ENCODE results near the gene OR56A1.
A peak's percentile ranks its signal among the peaks of the same experiment; 100 is the strongest.

Gene OR56A1

DNA sequence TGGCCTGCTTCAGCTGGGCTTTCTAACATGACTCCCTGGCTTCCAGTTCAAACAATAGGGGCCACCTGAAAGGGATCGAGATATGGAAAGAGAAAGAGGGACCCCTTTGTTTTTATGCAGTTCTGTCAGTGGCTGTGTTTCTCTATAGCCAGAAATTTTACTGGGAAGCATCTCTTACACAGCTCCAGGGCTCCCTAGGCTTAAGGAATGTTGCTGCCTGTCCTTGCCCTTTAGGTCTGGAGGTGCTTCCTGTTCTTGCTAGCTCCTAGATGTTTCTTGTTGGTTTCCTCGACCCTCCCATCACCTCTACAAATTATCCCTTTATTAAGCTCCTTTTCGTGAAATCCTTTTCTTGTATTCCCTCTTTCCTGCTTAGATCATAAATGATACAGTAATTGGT lies 21.8 kb upstream of the OR56A1 start:
- DNase-seq (ENCODE audit: low read depth, low spot score), result no peak
- Histone ChIP-seq H3K9me3 (ENCODE audit: low read depth, low read length) (no peaks in the 10 kb centered on the region), H3K4me3 (no peak overlapping the region), H3K36me3 (ENCODE audit: insufficient read depth, low read length) (no peaks in the 10 kb centered on the region), H3K27ac (no peak overlapping the region), H3K9ac (ENCODE audit: insufficient read length) (no peak overlapping the region)
- TF ChIP-seq EZH2 (IDR thresholded peaks at IDR 0.05), result no peak
- no peak for TF ChIP-seq FOXP2 (optimal IDR thresholded peaks at IDR 0.05; ENCODE audit: control extremely low read depth, extremely low read length, insufficient read depth)
- no peak for TF ChIP-seq POLR2AphosphoS5 (IDR thresholded peaks at IDR 0.05; ENCODE audit: borderline replicate concordance, low read depth, low read length)

DNA sequence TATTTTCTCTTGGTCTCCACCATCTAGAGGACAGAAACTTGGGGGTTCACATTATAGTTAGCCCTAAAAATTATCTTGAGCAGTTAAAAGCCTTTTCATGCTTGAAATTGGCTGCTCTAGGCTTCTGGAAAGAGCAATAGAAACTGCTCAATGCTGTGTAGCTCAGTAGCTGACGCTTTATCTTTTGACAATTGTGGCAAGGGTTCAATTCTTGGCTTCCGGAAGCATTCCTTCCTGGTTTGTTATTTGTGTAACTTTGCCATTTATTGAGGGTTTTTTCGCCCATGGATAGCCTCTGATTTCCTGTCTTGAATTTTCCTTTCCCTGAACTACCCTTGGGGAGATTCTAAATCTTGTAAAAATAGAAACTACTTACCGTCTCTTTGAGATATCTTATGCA lies 10.3 kb upstream of the OR56A1 start:
- Histone ChIP-seq H3K36me3 (ENCODE audit: insufficient read depth, low read length) (no peaks in the 10 kb centered on the region), H3K4me3 (peak overlapping the region; percentile 45), H3K9ac (ENCODE audit: insufficient read length) (no peak overlapping the region), H3K9me3 (ENCODE audit: low read depth, low read length) (no peaks in the 10 kb centered on the region), H3K27ac (peak overlapping the region; percentile 74)
- no peak for TF ChIP-seq EZH2 (IDR thresholded peaks at IDR 0.05)
- TF ChIP-seq FOXP2 (optimal IDR thresholded peaks at IDR 0.05; ENCODE audit: control extremely low read depth, extremely low read length, insufficient read depth), result no peak
- no peak for TF ChIP-seq POLR2AphosphoS5 (IDR thresholded peaks at IDR 0.05; ENCODE audit: borderline replicate concordance, low read depth, low read length)
- DNase-seq (ENCODE audit: low read depth, low spot score), result no peak

DNA sequence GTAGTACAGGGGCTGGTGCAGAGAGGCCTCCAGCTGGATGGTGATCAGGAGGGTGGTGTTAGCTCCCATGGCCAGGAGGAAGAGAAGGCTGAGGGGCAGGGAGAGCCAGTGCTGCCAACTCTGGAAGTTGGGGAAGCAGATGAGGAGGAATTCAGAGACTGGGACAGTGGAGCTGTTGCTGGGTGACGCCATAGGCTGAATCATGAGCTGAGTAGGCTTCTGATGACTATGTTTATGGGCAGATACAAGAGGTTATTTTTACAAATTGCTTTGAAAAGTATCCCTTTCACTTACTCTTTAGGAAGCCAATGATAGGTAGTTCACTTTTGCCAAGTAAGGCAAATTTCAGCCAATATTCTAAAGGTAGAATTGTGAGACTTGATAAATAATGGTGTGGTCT lies 3.1 kb downstream of the OR56A1 start:
- H3K36me3 ChIP-seq (ENCODE audit: insufficient read depth, low read length), result no peaks in the 10 kb centered on the region
- no peak for TF ChIP-seq EZH2 (IDR thresholded peaks at IDR 0.05)
- no peak overlapping the region for H3K4me3 ChIP-seq
- no peaks in the 10 kb centered on the region for H3K9me3 ChIP-seq (ENCODE audit: low read depth, low read length)
- DNase-seq (ENCODE audit: low read depth, low spot score), result no peak
- H3K27ac ChIP-seq, result no peak overlapping the region
- H3K9ac ChIP-seq (ENCODE audit: insufficient read length), result no peak overlapping the region

DNA sequence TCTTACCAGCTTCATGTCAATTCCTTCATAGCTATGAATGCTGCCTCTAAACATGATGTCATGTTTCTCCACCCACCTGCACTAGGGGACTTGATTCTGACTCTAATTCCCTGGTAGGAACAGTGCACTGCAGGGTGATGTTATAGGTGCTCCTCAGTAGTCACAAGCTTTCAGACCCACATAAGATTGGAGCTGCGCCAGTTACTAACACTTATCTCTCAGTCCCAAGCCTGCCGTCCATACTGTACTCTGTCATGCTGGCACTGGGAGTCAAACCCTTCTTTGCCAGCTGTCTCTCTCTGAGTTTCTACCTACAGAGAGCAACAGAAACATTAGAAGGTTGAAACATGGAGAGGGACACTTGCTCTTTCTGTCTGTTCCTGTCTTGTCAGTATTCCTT lies 5.5 kb downstream of the OR56A1 start:
- Histone ChIP-seq H3K36me3 (ENCODE audit: insufficient read depth, low read length) (no peaks in the 10 kb centered on the region), H3K4me3 (no peak overlapping the region), H3K9me3 (ENCODE audit: low read depth, low read length) (no peaks in the 10 kb centered on the region), H3K9ac (ENCODE audit: insufficient read length) (no peak overlapping the region), H3K27ac (no peak overlapping the region)
- TF ChIP-seq POLR2AphosphoS5 (IDR thresholded peaks at IDR 0.05; ENCODE audit: borderline replicate concordance, low read depth, low read length) (no peak), FOXP2 (optimal IDR thresholded peaks at IDR 0.05; ENCODE audit: control extremely low read depth, extremely low read length, insufficient read depth) (no peak), EZH2 (IDR thresholded peaks at IDR 0.05) (no peak)
- DNase-seq (ENCODE audit: low read depth, low spot score), result no peak

DNA sequence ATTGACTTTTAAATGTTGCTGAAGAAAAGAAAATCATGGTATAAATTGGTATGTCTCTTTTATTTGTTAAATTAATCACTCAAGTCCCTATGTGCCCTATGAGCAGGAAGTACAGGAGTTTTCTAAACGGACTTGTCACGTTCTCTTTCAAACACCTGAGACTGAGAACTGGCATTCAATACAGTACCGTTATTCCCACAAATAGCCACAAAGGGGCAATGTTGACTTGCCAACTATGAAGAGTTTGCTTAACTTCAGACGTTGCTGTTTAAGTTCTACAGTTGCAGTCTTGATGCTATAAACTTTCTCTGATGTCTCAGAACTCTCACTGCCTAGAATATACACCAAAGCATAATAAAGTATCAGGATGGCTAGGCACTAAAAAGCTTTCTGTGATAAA lies 7.6 kb downstream of the OR56A1 start:
- no peak for TF ChIP-seq FOXP2 (optimal IDR thresholded peaks at IDR 0.05; ENCODE audit: control extremely low read depth, extremely low read length, insufficient read depth)
- no peak for TF ChIP-seq EZH2 (IDR thresholded peaks at IDR 0.05)
- no peak for TF ChIP-seq POLR2AphosphoS5 (IDR thresholded peaks at IDR 0.05; ENCODE audit: borderline replicate concordance, low read depth, low read length)
- Histone ChIP-seq H3K9me3 (ENCODE audit: low read depth, low read length) (no peaks in the 10 kb centered on the region), H3K9ac (ENCODE audit: insufficient read length) (no peak overlapping the region), H3K36me3 (ENCODE audit: insufficient read depth, low read length) (no peaks in the 10 kb centered on the region), H3K27ac (no peak overlapping the region), H3K4me3 (no peak overlapping the region)
- no peak for DNase-seq (ENCODE audit: low read depth, low spot score)

DNA sequence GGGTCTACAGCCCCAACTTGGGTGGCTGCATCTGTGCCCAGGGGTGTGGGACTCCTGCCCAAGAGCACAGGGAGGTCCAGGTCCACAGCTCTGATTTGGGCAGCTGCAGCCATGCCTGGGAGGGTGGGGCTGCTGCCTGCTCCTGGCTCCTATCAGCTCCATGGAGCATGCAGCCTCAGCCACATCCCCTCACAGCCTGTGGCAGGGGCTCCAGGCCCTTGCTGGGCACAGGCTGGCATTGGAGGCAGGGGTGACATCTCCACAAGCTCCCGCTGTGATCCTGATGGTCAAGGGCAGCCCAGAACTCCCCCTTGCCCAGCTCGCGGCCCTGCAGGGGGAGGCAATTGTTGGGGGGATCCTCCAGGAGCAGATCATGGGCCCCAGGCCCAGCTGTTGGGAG lies 17.5 kb downstream of the OR56A1 start:
- no peak overlapping the region for H3K4me3 ChIP-seq
- no peak overlapping the region for H3K27ac ChIP-seq
- no peaks in the 10 kb centered on the region for H3K9me3 ChIP-seq (ENCODE audit: low read depth, low read length)
- no peaks in the 10 kb centered on the region for H3K36me3 ChIP-seq (ENCODE audit: insufficient read depth, low read length)
- TF ChIP-seq FOXP2 (optimal IDR thresholded peaks at IDR 0.05; ENCODE audit: control extremely low read depth, extremely low read length, insufficient read depth), result no peak
- TF ChIP-seq POLR2AphosphoS5 (IDR thresholded peaks at IDR 0.05; ENCODE audit: borderline replicate concordance, low read depth, low read length), result no peak
- TF ChIP-seq EZH2 (IDR thresholded peaks at IDR 0.05), result no peak
- no peak overlapping the region for H3K9ac ChIP-seq (ENCODE audit: insufficient read length)
- no peak for DNase-seq (ENCODE audit: low read depth, low spot score)

DNA sequence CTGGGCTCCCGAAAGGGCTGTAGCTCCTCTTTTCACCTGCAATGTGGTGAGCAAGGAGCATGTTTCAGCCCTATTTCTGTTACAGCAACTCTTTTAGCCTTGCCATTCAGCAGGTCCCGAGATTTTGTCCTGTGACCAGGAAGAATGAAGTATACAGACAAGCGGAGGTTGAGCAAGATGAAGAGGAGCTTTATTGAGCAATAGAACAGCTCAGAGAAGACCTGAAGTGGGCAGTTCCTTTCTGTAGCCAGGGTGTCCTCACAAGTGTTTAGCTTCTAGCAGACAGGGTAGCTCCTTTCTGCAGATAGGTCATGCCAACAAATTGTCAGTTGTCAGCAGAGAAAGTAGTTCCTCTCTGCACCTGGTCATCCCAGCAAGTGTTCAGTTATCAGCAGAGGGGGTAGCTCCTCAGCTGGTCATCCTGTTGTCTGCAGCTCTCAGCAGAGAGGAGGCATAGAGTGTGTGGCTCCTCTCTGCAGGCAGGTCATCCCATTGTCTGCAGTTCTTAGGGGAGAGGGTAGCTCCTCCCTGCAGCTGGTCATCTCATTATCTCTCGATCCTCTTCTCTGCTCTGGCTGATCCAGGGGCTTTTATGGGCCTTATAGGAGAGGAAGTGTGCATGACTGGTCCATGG lies 18.4 kb downstream of the OR56A1 start:
- Histone ChIP-seq H3K9ac (ENCODE audit: insufficient read length) (no peak overlapping the region), H3K9me3 (ENCODE audit: low read depth, low read length) (no peaks in the 10 kb centered on the region), H3K27ac (no peak overlapping the region), H3K4me3 (no peak overlapping the region), H3K36me3 (ENCODE audit: insufficient read depth, low read length) (no peaks in the 10 kb centered on the region)
- DNase-seq (ENCODE audit: low read depth, low spot score), result no peak
- no peak for TF ChIP-seq POLR2AphosphoS5 (IDR thresholded peaks at IDR 0.05; ENCODE audit: borderline replicate concordance, low read depth, low read length)
- no peak for TF ChIP-seq FOXP2 (optimal IDR thresholded peaks at IDR 0.05; ENCODE audit: control extremely low read depth, extremely low read length, insufficient read depth)
- no peak for TF ChIP-seq EZH2 (IDR thresholded peaks at IDR 0.05)

DNA sequence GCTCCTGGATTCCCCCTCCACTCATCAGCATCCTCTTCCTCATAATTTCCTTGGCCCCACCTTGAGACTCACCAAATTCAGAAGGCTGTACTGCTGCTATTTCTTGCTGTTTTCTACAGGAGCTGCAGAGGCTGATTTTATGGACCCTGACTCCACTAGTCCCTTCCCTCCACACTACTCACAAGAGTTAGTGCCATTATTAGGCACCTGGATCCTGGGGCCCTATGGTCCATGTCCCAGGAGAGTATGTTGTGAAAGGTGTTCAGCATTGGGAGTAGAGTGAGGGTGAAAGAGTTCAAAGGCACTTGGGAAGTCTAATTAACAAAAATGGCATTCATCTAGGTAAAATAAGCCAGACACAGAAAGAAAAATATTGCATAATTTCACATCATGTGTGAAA lies 23.7 kb downstream of the OR56A1 start, which contains the start of gene OR56A4:
Gene OR56A4, minus strand, starts transcription at position 101 of the 400 bp plus-strand sequence. CDS start 3,954 bp downstream, outside the sequence.
- no peak for TF ChIP-seq FOXP2 (optimal IDR thresholded peaks at IDR 0.05; ENCODE audit: control extremely low read depth, extremely low read length, insufficient read depth)
- no peak for TF ChIP-seq POLR2AphosphoS5 (IDR thresholded peaks at IDR 0.05; ENCODE audit: borderline replicate concordance, low read depth, low read length)
- no peak for TF ChIP-seq EZH2 (IDR thresholded peaks at IDR 0.05)
- H3K9me3 ChIP-seq (ENCODE audit: low read depth, low read length), result no peaks in the 10 kb centered on the region

DNA sequence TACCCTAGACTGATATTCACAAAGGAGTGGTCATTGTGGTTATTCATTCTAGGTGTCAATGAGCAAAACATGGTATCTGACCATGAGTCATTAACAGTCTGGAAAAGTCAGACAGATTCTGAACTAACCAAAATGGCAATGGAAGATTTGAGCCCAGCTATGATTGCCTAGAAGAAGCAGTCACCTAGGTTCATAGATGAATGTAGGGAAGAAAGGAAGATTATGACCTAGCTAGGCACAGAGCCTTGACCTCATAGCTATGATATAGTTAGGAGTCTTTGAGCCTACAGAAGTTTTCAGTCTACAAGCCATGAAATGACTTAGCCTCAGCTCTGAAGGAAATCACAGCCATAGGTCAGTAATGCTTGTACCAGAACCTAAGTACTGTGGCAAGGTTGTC lies 24.2 kb downstream of the OR56A1 start:
- Histone ChIP-seq H3K9ac (ENCODE audit: insufficient read length) (no peak overlapping the region), H3K36me3 (ENCODE audit: insufficient read depth, low read length) (no peaks in the 10 kb centered on the region), H3K4me3 (no peak overlapping the region), H3K27ac (no peak overlapping the region), H3K9me3 (ENCODE audit: low read depth, low read length) (no peaks in the 10 kb centered on the region)
- no peak for DNase-seq (ENCODE audit: low read depth, low spot score)
- no peak for TF ChIP-seq FOXP2 (optimal IDR thresholded peaks at IDR 0.05; ENCODE audit: control extremely low read depth, extremely low read length, insufficient read depth)
- TF ChIP-seq POLR2AphosphoS5 (IDR thresholded peaks at IDR 0.05; ENCODE audit: borderline replicate concordance, low read depth, low read length), result no peak
- no peak for TF ChIP-seq EZH2 (IDR thresholded peaks at IDR 0.05)

More for the DNA sequence above, 23.7 kb downstream of the OR56A1 start, which contains the start of gene OR56A4:
- DNase-seq (ENCODE audit: low read depth, low spot score), result no peak
- Histone ChIP-seq H3K4me3 (no peak within 1 kb of the TSS), H3K36me3 (ENCODE audit: insufficient read depth, low read length) (no peaks in the 10 kb centered on the region), H3K27ac (no peak within 1 kb of the TSS), H3K9ac (ENCODE audit: insufficient read length) (no peak within 1 kb of the TSS)

All from SK-N-MC (cell line).